Camera-type eye (tissue), 1 donor: Measurements from ENCODE around the gene PDK4. TPM values are rescaled to one million over a fixed set of nuclear protein-coding genes. Genes with fewer than 3 reads are reported as not detected.

Source experiments
- total RNA-seq: library from RNA; depleted of rRNA; stranded (reverse); fragments of >200 nt; gene quantifications from one replicate; pipeline ENCODE4 v1.2.3, GENCODE V29; 2014

Gene PDK4
- 8.9 TPM for total RNA-seq

GRCh38 chr7:95596198-95597063 lies at the start of gene PDK4:
Gene PDK4, minus strand, starts transcription at chr7:95596516. Its CDS starts 223 bp downstream, at chr7:95596293.

Other genes starting within 250 kb of the PDK4 start
- 1.4 TPM for gene PON3, start 200.1 kb downstream of the PDK4 start, total RNA-seq
- gene PON2, start 161.5 kb downstream of the PDK4 start, total RNA-seq: 109 TPM
- 1.0 TPM for gene ASB4, start 110.6 kb downstream of the PDK4 start, total RNA-seq
- 31.7 TPM for gene DYNC1I1, start 176.0 kb upstream of the PDK4 start, total RNA-seq